Natural killer cell (primary cell): ENCODE results near the gene MLXIP. TPM values are rescaled to one million over a fixed set of nuclear protein-coding genes. Genes with fewer than 3 reads are reported as not detected.
"Not testable (repeated sequence)": the region's sequence is repeated elsewhere in the genome, so short reads cannot be mapped to it uniquely, and the experiment has no call there.

ENCODE experiments used
- ATAC-seq, 3 donors: fragments of 150-1000 bp in 2 of 3; fragments of 200-7000 bp in 1 of 3; cut with Tn5 transposase; 1 replicate in 1 of 3; 2 replicates in 2 of 3; pipeline ENCODE4 v1.10.0; 2021; ENCODE audit warnings: mild to moderate bottlenecking in 2 of 3, moderate library complexity in 2 of 3
- DNase-seq, 2 donors: peaks; one replicate each; pipeline versions ENCODE4 v3.0.0 to v3.0.0-alpha.2; 2013 to 2021; ENCODE audit warnings: mixed read lengths in 1 of 2
- H3K27ac ChIP-seq: one replicate; pipeline ENCODE4 v1.5.1; 2013; ENCODE audit warnings: mild to moderate bottlenecking, low read length
- H3K27me3 ChIP-seq: one replicate; pipeline ENCODE4 v1.6.1; 2013; ENCODE audit warnings: low read length; ENCODE audit not compliant: control insufficient read depth, insufficient read depth
- H3K36me3 ChIP-seq: one replicate; pipeline ENCODE4 v1.6.1; 2013; ENCODE audit warnings: low read length; ENCODE audit not compliant: control insufficient read depth, insufficient read depth
- H3K4me1 ChIP-seq: one replicate; pipeline ENCODE4 v1.6.1; 2013; ENCODE audit warnings: low read length; ENCODE audit not compliant: control insufficient read depth, insufficient read depth
- H3K4me3 ChIP-seq: one replicate; pipeline ENCODE4 v1.5.1; 2013; ENCODE audit warnings: low read length
- H3K9me3 ChIP-seq: one replicate; pipeline ENCODE4 v1.6.1; 2013; ENCODE audit warnings: low read length; ENCODE audit not compliant: control insufficient read depth, insufficient read depth
- H3K27ac Mint-ChIP-seq, 2 donors: one replicate each; pipeline ENCODE4 v1.8.0; 2022; ENCODE audit warnings: mild to moderate bottlenecking in 2 of 2, mixed read lengths in 2 of 2, moderate library complexity in 1 of 2
- H3K27me3 Mint-ChIP-seq, 2 donors: one replicate each; pipeline ENCODE4 v1.8.0; 2022; ENCODE audit warnings: low read depth in 2 of 2, mixed read lengths in 2 of 2
- H3K36me3 Mint-ChIP-seq: one replicate; pipeline ENCODE4 v1.8.0; 2022; ENCODE audit warnings: mixed read lengths
- H3K4me1 Mint-ChIP-seq, 2 donors: one replicate each; pipeline ENCODE4 v1.8.0; 2022; ENCODE audit warnings: mixed read lengths in 2 of 2
- H3K4me3 Mint-ChIP-seq: one replicate; pipeline ENCODE4 v1.8.0; 2022; ENCODE audit warnings: mild to moderate bottlenecking, moderate library complexity, mixed read lengths
- H3K9me3 Mint-ChIP-seq, 2 donors: one replicate each; pipeline ENCODE4 v1.8.0; 2022; ENCODE audit warnings: mixed read lengths in 2 of 2
- WGBS: methylation state at CpG from one replicate; pipeline ENCODE4 v1.1.7; 2013; ENCODE audit warnings: missing lambda C conversion rate; ENCODE audit not compliant: insufficient coverage; 5-methylcytosine and 5-hydroxymethylcytosine counted together
- intact Hi-C: fragments of 100-400 bp; cut with micrococcal nuclease; formaldehyde crosslinking; loops from one replicate; pipeline ENCODE4 v1.14.2; 2022
- total RNA-seq, 4 donors: library from RNA; stranded (reverse); fragments of 120-200 nt in 1 of 4; gene quantifications; one replicate each; pipeline versions ENCODE4 v1.2.3 to v1.2.4, GENCODE V29; 2013 to 2022
- TF ChIP-seq, protein P1 (sequence below): fragments of 200-600 bp; IDR thresholded peaks from one replicate; pipeline ENCODE4 v1.8.0; 2022; ENCODE audit warnings: antibody characterized with exemption

MLXIP gene
- total RNA-seq, 3 donors from 2014 or later (not counting 1 experiment from before 2014, with no cell fraction given): 83.8 to 92.4 (median 86.1) TPM

DNA sequence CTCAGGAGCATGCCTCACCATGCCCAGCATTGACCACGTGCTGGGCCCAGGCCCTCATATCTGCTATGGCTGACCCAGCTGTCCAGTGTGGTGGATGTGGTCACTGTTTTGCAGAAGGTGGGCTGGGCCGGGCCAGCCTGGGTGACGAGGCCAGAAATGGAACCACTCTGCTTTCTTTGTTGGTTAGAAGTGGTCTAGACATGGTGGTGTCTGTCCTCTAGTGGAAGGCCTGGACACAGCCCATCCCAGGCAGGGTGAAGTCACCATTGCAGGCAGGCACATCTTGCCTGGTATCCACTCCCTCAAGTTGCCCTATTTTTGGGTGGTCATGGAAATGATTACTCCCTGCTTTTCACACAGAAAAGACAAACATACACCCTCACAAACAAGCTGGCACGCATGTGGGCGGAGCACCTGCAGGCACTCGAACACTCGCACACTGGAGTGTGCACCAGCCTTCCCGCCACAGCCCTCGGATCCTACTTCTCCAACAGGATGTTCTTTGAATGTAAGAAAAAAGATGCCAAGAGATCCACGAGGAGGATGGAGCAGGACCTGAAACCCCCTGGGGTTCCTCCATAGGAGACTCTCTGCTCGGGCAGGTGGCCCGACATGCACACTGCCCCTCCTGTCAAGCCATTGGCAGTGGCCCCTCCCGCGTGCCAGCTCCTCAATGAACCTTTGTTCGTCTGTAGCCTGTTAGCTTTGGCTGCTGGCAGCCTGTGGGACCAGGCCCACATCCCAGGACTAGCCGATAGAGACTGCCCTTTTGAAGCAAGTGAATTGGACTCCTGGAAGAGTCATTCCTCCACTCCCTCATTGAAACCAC, 38.4 kb downstream of the MLXIP start:
- H3K36me3 Mint-ChIP-seq: no peaks in the 10 kb centered on the region
- DNase-seq (no peak), ATAC-seq (peak in 1 of 3 donors; percentile 67)
- WGBS: 90% methylated on average over 16 of the region's 16 CpGs
- no peaks in the 10 kb centered on the region for H3K36me3 ChIP-seq
- H3K27ac Mint-ChIP-seq: no peak overlapping the region
- H3K27me3 Mint-ChIP-seq: no peaks in the 10 kb centered on the region
- H3K9me3 Mint-ChIP-seq: no peaks in the 10 kb centered on the region
- intact Hi-C loops: no loop called here
- H3K27me3 ChIP-seq: no peaks in the 10 kb centered on the region
- H3K9me3 ChIP-seq: no peaks in the 10 kb centered on the region
- H3K4me1 Mint-ChIP-seq: peaks cover 10 to 11% of the 10 kb centered on the region in 2 donors
- H3K27ac ChIP-seq: no peak overlapping the region
- no peak overlapping the region for H3K4me3 Mint-ChIP-seq
- H3K4me1 ChIP-seq: peaks cover 3% of the 10 kb centered on the region
- TF ChIP-seq, protein P1, sequence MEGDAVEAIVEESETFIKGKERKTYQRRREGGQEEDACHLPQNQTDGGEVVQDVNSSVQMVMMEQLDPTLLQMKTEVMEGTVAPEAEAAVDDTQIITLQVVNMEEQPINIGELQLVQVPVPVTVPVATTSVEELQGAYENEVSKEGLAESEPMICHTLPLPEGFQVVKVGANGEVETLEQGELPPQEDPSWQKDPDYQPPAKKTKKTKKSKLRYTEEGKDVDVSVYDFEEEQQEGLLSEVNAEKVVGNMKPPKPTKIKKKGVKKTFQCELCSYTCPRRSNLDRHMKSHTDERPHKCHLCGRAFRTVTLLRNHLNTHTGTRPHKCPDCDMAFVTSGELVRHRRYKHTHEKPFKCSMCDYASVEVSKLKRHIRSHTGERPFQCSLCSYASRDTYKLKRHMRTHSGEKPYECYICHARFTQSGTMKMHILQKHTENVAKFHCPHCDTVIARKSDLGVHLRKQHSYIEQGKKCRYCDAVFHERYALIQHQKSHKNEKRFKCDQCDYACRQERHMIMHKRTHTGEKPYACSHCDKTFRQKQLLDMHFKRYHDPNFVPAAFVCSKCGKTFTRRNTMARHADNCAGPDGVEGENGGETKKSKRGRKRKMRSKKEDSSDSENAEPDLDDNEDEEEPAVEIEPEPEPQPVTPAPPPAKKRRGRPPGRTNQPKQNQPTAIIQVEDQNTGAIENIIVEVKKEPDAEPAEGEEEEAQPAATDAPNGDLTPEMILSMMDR: no peak
- no peak overlapping the region for H3K4me3 ChIP-seq

DNA sequence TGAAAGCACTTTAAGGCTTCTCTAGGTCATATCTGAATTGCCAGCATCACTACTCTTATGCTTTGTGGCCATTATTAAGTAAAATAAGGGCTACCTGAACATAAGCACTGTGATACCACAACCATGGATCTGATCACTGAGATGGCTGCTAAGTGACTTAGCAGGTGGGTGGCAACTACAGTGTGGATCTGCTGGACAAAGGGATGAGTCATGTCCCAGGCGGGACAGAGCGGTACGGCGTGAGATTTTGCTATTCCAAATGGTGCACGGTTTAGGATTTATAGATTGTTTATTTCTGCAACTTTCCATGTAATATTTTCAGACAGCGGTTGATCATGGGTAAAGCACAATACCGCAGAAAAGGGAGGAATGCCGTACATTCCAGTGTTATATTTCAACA, 39.4 kb downstream of the MLXIP start:
- no peak overlapping the region for H3K27ac Mint-ChIP-seq
- 90% methylated on average over 8 of the region's 8 CpGs for WGBS
- no peaks in the 10 kb centered on the region for H3K9me3 Mint-ChIP-seq
- no peak overlapping the region for H3K4me3 Mint-ChIP-seq
- no peak for ATAC-seq
- no peak overlapping the region for H3K27ac ChIP-seq
- no peaks in the 10 kb centered on the region for H3K36me3 ChIP-seq
- H3K27me3 Mint-ChIP-seq: no peaks in the 10 kb centered on the region
- no peak for DNase-seq
- no peaks in the 10 kb centered on the region for H3K36me3 Mint-ChIP-seq
- H3K9me3 ChIP-seq: no peaks in the 10 kb centered on the region
- TF ChIP-seq, protein P1: no peak
- peaks cover 9 to 11% of the 10 kb centered on the region in 2 donors for H3K4me1 Mint-ChIP-seq
- intact Hi-C loops: no loop called here
- H3K4me3 ChIP-seq: no peak overlapping the region
- H3K4me1 ChIP-seq: peaks cover 7% of the 10 kb centered on the region
- no peaks in the 10 kb centered on the region for H3K27me3 ChIP-seq

DNA sequence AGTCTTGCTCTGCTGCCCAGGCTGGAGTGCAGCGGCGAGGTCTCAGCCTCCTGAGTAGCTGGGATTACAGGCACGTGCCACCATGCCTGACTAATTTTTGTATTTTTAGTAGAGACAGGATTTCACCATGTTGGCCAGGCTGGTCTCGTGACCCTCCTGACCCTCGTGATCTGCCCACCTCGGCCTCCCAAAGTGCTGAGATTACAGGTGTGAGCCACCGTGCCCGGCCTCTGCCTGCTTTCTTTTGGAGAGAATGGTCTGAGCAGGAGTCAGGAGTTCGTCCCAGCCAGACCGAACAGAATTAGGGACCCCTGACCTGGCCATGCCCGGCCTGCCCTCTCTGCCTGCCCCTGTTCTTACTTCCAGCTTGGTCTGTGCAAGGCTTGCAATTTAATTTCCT, 42.8 kb downstream of the MLXIP start:
- WGBS: 88% methylated on average over 11 of the region's 11 CpGs
- ATAC-seq, intact Hi-C loops: not testable (repeated sequence)

DNA sequence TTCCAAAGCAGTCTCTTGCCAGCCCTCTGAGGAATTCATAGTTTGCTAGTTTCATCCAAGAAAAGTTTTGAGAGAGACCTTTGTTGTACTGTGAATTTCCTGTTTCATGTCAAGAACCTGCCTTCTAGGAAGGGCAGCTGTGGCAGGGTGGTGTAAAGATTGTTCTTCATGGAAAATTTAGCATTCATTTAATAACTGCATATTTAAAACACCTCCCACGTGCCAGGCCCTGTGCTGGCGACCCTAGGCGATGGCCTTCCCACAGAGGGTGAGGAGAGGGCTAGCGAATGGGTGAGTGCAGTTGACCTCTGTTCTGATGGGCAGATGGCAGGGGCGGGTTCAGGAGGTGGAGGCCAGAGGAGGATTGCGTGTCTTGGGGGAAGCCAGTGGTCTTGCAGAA, 43.2 kb downstream of the MLXIP start:
- H3K9me3 Mint-ChIP-seq: no peaks in the 10 kb centered on the region
- Histone ChIP-seq H3K27me3 (no peaks in the 10 kb centered on the region), H3K4me1 (peaks cover 30% of the 10 kb centered on the region), H3K9me3 (no peaks in the 10 kb centered on the region), H3K36me3 (no peaks in the 10 kb centered on the region), H3K27ac (no peak overlapping the region), H3K4me3 (no peak overlapping the region)
- H3K4me1 Mint-ChIP-seq: peaks cover 28 to 30% of the 10 kb centered on the region in 2 donors
- peak overlapping the region in 1 of 2 donors; percentile 14 for H3K27ac Mint-ChIP-seq
- no peak for ATAC-seq
- H3K36me3 Mint-ChIP-seq: no peaks in the 10 kb centered on the region
- TF ChIP-seq, protein P1: no peak
- no peak for DNase-seq
- no peak overlapping the region for H3K4me3 Mint-ChIP-seq
- intact Hi-C loops: no loop called here
- H3K27me3 Mint-ChIP-seq: no peaks in the 10 kb centered on the region
- WGBS: 76% methylated on average over 6 of the region's 6 CpGs

More for the DNA sequence above, 42.8 kb downstream of the MLXIP start:
- not testable (repeated sequence) for H3K27me3 ChIP-seq, H3K27ac Mint-ChIP-seq, H3K36me3 Mint-ChIP-seq, H3K27me3 Mint-ChIP-seq, H3K9me3 ChIP-seq, DNase-seq, H3K9me3 Mint-ChIP-seq, H3K27ac ChIP-seq, H3K4me3 ChIP-seq, H3K4me3 Mint-ChIP-seq, H3K36me3 ChIP-seq
- peaks cover 29% of the 10 kb centered on the region for H3K4me1 ChIP-seq
- H3K4me1 Mint-ChIP-seq: peaks cover 27 to 28% of the 10 kb centered on the region in 2 donors
